WERI-Rb-1 (cell line): Measurements from ENCODE around the gene ANKS1A.

Experiments
- DNase-seq: peaks from one replicate; pipeline ENCODE4 v3.0.0-alpha.2; 2020
- H3K27ac ChIP-seq: fragments of 250-450 bp; sonication (Bioruptor Pico); 2 replicates; pipeline ENCODE4 v1.5.1; 2020; ENCODE audit warnings: mild to moderate bottlenecking, moderate library complexity
- H3K27me3 ChIP-seq: fragments of 250-450 bp; sonication (Bioruptor Pico); 2 replicates; pipeline ENCODE4 v1.5.1; 2021; ENCODE audit warnings: mild to moderate bottlenecking, low read depth, moderate library complexity; ENCODE audit not compliant: insufficient read depth, severe bottlenecking
- H3K36me3 ChIP-seq: fragments of 250-450 bp; sonication (Bioruptor Pico); 2 replicates; pipeline ENCODE4 v1.5.1; 2020; ENCODE audit warnings: mild to moderate bottlenecking, moderate library complexity
- H3K4me3 ChIP-seq: 2 replicates; pipeline ENCODE4 v1.5.1; 2011; ENCODE audit warnings: low read depth, mild to moderate bottlenecking, control low read depth, low read length
- H3K9me3 ChIP-seq: fragments of 250-450 bp; sonication (Bioruptor Pico); 2 replicates; pipeline ENCODE4 v1.5.1; 2021; ENCODE audit warnings: mild to moderate bottlenecking, moderate library complexity; ENCODE audit not compliant: severe bottlenecking
- CTCF ChIP-seq: IDR thresholded peaks from 2 replicates; pipeline ENCODE4 v1.5.1; 2011; ENCODE audit warnings: low read depth, mild to moderate bottlenecking, control low read depth, inconsistent platforms, low read length

The ANKS1A gene

GRCh38 chr6:35139470-35139869 is 250.4 kb downstream of the ANKS1A start:
- Histone ChIP-seq H3K36me3 (no peaks in the 10 kb centered on the region), H3K4me3 (no peak overlapping the region), H3K27me3 (no peaks in the 10 kb centered on the region), H3K27ac (no peak overlapping the region), H3K9me3 (no peaks in the 10 kb centered on the region)
- no peak for DNase-seq
- no peak for TF ChIP-seq CTCF

- Histone ChIP-seq H3K27ac (no peak overlapping the region), H3K36me3 (no peaks in the 10 kb centered on the region), H3K27me3 (no peaks in the 10 kb centered on the region), H3K4me3 (no peak overlapping the region), H3K9me3 (no peaks in the 10 kb centered on the region)
- TF ChIP-seq CTCF, result peak; percentile 78
- peak; percentile 72 for DNase-seq
Observed at GRCh38 chr6:35139924-35140638, 251.0 kb downstream of the ANKS1A start.

GRCh38 chr6:35140639-35141006 is 251.6 kb downstream of the ANKS1A start:
- Histone ChIP-seq H3K9me3 (no peaks in the 10 kb centered on the region), H3K27me3 (no peaks in the 10 kb centered on the region), H3K4me3 (no peak overlapping the region), H3K27ac (no peak overlapping the region), H3K36me3 (no peaks in the 10 kb centered on the region)
- no peak for DNase-seq
- TF ChIP-seq CTCF, result no peak
